ENCODE data around the gene ZFX.

GRCh38 chrX:24204958-24205357 lies 55.4 kb downstream of the ZFX start:
- TF ChIP-seq, protein P1, sequence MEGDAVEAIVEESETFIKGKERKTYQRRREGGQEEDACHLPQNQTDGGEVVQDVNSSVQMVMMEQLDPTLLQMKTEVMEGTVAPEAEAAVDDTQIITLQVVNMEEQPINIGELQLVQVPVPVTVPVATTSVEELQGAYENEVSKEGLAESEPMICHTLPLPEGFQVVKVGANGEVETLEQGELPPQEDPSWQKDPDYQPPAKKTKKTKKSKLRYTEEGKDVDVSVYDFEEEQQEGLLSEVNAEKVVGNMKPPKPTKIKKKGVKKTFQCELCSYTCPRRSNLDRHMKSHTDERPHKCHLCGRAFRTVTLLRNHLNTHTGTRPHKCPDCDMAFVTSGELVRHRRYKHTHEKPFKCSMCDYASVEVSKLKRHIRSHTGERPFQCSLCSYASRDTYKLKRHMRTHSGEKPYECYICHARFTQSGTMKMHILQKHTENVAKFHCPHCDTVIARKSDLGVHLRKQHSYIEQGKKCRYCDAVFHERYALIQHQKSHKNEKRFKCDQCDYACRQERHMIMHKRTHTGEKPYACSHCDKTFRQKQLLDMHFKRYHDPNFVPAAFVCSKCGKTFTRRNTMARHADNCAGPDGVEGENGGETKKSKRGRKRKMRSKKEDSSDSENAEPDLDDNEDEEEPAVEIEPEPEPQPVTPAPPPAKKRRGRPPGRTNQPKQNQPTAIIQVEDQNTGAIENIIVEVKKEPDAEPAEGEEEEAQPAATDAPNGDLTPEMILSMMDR (IDR thresholded peaks at IDR 0.05) = no peak
- no peak for TF ChIP-seq POLR2A (IDR thresholded peaks at IDR 0.05)

Measured in thyroid gland (tissue), 4 donors.